Measurements from ENCODE around the gene KRTAP10-5. TPM values are rescaled to one million over a fixed set of nuclear protein-coding genes. Genes with fewer than 3 reads are reported as not detected.

Gene KRTAP10-5
- total RNA-seq, 1 donor: not detected

GRCh38 chr21:44571844-44572782 lies 8.3 kb downstream of the KRTAP10-5 start:
- H3K4me3 ChIP-seq (ENCODE audit: low read depth, low read length): no peak overlapping the region
- no peak for TF ChIP-seq CTCF (IDR thresholded peaks at IDR 0.05; ENCODE audit: insufficient read depth, low read length)
- DNase-seq (ENCODE audit: low read depth): no peak

- DNase-seq (ENCODE audit: low read depth): no peak
- H3K4me3 ChIP-seq (ENCODE audit: low read depth, low read length): no peak overlapping the region
- no peak for TF ChIP-seq CTCF (IDR thresholded peaks at IDR 0.05; ENCODE audit: insufficient read depth, low read length)
Measured at GRCh38 chr21:44571296-44571695, 9.1 kb downstream of the KRTAP10-5 start.

GRCh38 chr21:44569861-44570517 lies 10.4 kb downstream of the KRTAP10-5 start:
- TF ChIP-seq CTCF (IDR thresholded peaks at IDR 0.05; ENCODE audit: insufficient read depth, low read length): no peak
- DNase-seq (ENCODE audit: low read depth): no peak
- no peak overlapping the region for H3K4me3 ChIP-seq (ENCODE audit: low read depth, low read length)

GRCh38 chr21:44568667-44569556 lies 11.5 kb downstream of the KRTAP10-5 start:
- DNase-seq (ENCODE audit: low read depth): no peak
- no peak overlapping the region for H3K4me3 ChIP-seq (ENCODE audit: low read depth, low read length)
- no peak for TF ChIP-seq CTCF (IDR thresholded peaks at IDR 0.05; ENCODE audit: insufficient read depth, low read length)

GRCh38 chr21:44568261-44568660 lies 12.1 kb downstream of the KRTAP10-5 start:
- no peak for TF ChIP-seq CTCF (IDR thresholded peaks at IDR 0.05; ENCODE audit: insufficient read depth, low read length)
- DNase-seq (ENCODE audit: low read depth): no peak
- H3K4me3 ChIP-seq (ENCODE audit: low read depth, low read length): no peak overlapping the region

- no peak overlapping the region for H3K4me3 ChIP-seq (ENCODE audit: low read depth, low read length)
- DNase-seq (ENCODE audit: low read depth): no peak
- no peak for TF ChIP-seq CTCF (IDR thresholded peaks at IDR 0.05; ENCODE audit: insufficient read depth, low read length)
Measured at GRCh38 chr21:44567481-44568171, 12.8 kb downstream of the KRTAP10-5 start.

Measured in fibroblast of the aortic adventitia (primary cell).